Upper lobe of left lung (tissue), 4 donors: ENCODE data around the gene LRR1.

Experiments
- CTCF ChIP-seq, 6 experiments: fragments of 450-650 bp in 4 of 6; fragments of 200-600 bp in 2 of 6; sonication (generic) in 2 of 6; IDR thresholded peaks; one replicate each; pipeline ENCODE4 v1.5.1; 2016 to 2019; ENCODE audit warnings: antibody characterized with exemption in 6 of 6
- EP300 ChIP-seq, 4 donors: sonication (generic); formaldehyde crosslinking; IDR thresholded peaks; one replicate each; pipeline ENCODE4 v1.5.1; 2017; ENCODE audit warnings: antibody characterized with exemption in 4 of 4, control low read depth in 2 of 4
- POLR2A ChIP-seq, 4 donors: fragments of 450-650 bp; IDR thresholded peaks; one replicate each; pipeline ENCODE4 v1.5.1; 2016 to 2017; ENCODE audit warnings: antibody characterized with exemption in 4 of 4, mild to moderate bottlenecking in 2 of 4
- POLR2AphosphoS5 ChIP-seq, 2 donors: sonication (generic); formaldehyde crosslinking; IDR thresholded peaks; one replicate each; pipeline ENCODE4 v1.5.1; 2017; ENCODE audit warnings: antibody characterized with exemption in 2 of 2

GRCh38 chr14:49589387-49589786 lies 9.4 kb upstream of the LRR1 start:
- TF ChIP-seq POLR2A (IDR thresholded peaks at IDR 0.05) (no peak), CTCF (IDR thresholded peaks at IDR 0.05) (no peak), EP300 (IDR thresholded peaks at IDR 0.05) (no peak), POLR2AphosphoS5 (IDR thresholded peaks at IDR 0.05) (no peak)
